Activated CD4-positive, alpha-beta T cell treated with anti-CD3 and anti-CD28 coated beads for 1 hour (primary cell): ENCODE data around the gene ONECUT1.
"Not testable (repeated sequence)": the region's sequence is repeated elsewhere in the genome, so short reads cannot be mapped to it uniquely, and the experiment has no call there.

Experiments
- DNase-seq: peaks from one replicate; pipeline ENCODE4 v3.0.0-alpha.2; 2020

Gene ONECUT1

GRCh38 chr15:52790169-52790708 lies at the start of gene ONECUT1:
ONECUT1 (minus strand) TSS chr15:52790336; CDS start chr15:52789884, 452 bp downstream.
- no peak for DNase-seq

GRCh38 chr15:52834379-52834778 lies 44.2 kb upstream of the ONECUT1 start:
- DNase-seq, result no peak

- DNase-seq, result not testable (repeated sequence)
These were observed 34.2 kb upstream of the ONECUT1 start for GRCh38 chr15:52824169-52824942.

GRCh38 chr15:52822475-52822874 lies 32.3 kb upstream of the ONECUT1 start:
- DNase-seq, result no peak

- DNase-seq, result no peak
These were observed 29.1 kb upstream of the ONECUT1 start for GRCh38 chr15:52819253-52819652.

GRCh38 chr15:52815899-52816298 lies 25.8 kb upstream of the ONECUT1 start:
- DNase-seq, result not testable (repeated sequence)

GRCh38 chr15:52808996-52809395 lies 18.9 kb upstream of the ONECUT1 start:
- no peak for DNase-seq

GRCh38 chr15:52808441-52808840 lies 18.3 kb upstream of the ONECUT1 start:
- no peak for DNase-seq

- no peak for DNase-seq
These were observed 16.1 kb upstream of the ONECUT1 start for GRCh38 chr15:52806284-52806655.

- DNase-seq, result no peak
These were observed 15.5 kb upstream of the ONECUT1 start for GRCh38 chr15:52805351-52806283.

- no peak for DNase-seq
These were observed 14.5 kb upstream of the ONECUT1 start for GRCh38 chr15:52804526-52805081.

GRCh38 chr15:52803467-52804306 lies 13.6 kb upstream of the ONECUT1 start:
- no peak for DNase-seq

GRCh38 chr15:52803108-52803466 lies 13.0 kb upstream of the ONECUT1 start:
- no peak for DNase-seq

GRCh38 chr15:52802110-52802509 lies 12.0 kb upstream of the ONECUT1 start:
- DNase-seq, result no peak

- no peak for DNase-seq
These were observed 11.6 kb upstream of the ONECUT1 start for GRCh38 chr15:52801748-52802085.

GRCh38 chr15:52800828-52801747 lies 11.0 kb upstream of the ONECUT1 start:
- no peak for DNase-seq

- DNase-seq, result no peak
These were observed 9.1 kb upstream of the ONECUT1 start for GRCh38 chr15:52799145-52799811.

GRCh38 chr15:52798529-52799101 lies 8.5 kb upstream of the ONECUT1 start:
- no peak for DNase-seq

- no peak for DNase-seq
These were observed 7.7 kb upstream of the ONECUT1 start for GRCh38 chr15:52797625-52798501.
